OCI-LY3 (cell line): Measurements from ENCODE around the gene TOMM40L.
A peak's percentile ranks its signal among the peaks of the same experiment; 100 is the strongest.

ENCODE experiments used
- H2AFZ ChIP-seq: fragments of 200-600, 300-600 bp; shearing (Covaris generic); 2 replicates; pipeline ENCODE4 v1.6.0; 2014; ENCODE audit warnings: antibody characterized with exemption, low read depth, low read length
- H3K27ac ChIP-seq: fragments of 200-600, 300-600 bp; sonication (generic); 2 replicates; pipeline ENCODE4 v1.5.1; 2014; ENCODE audit warnings: mild to moderate bottlenecking, low read length, moderate library complexity, mixed read lengths
- H3K27me3 ChIP-seq: fragments of 200-600, 300-600 bp; sonication (generic); 2 replicates; pipeline ENCODE4 v1.6.1; 2014; ENCODE audit warnings: low read depth, low read length, mixed read lengths
- H3K36me3 ChIP-seq: fragments of 200-600, 300-600 bp; sonication (generic); replicated peaks from 2 replicates; pipeline ENCODE3; 2014; ENCODE audit warnings: low read depth, low read length, mixed read lengths
- H3K4me1 ChIP-seq: fragments of 300-600, 200-600 bp; sonication (generic); 2 replicates; pipeline ENCODE4 v1.6.1; 2014; ENCODE audit warnings: low read length, mixed read lengths
- H3K4me2 ChIP-seq: fragments of 200-600, 300-600 bp; sonication (generic); 2 replicates; pipeline ENCODE4 v1.6.1; 2014; ENCODE audit warnings: low read length, mixed read lengths
- H3K4me3 ChIP-seq: fragments of 300-600, 200-600 bp; sonication (generic); 2 replicates; pipeline ENCODE4 v1.5.1; 2014; ENCODE audit warnings: antibody characterized with exemption, mild to moderate bottlenecking, low read length, moderate library complexity
- H3K79me2 ChIP-seq: fragments of 300-600, 200-600 bp; shearing (Covaris generic); 2 replicates; pipeline ENCODE4 v1.6.1; 2014; ENCODE audit warnings: mild to moderate bottlenecking, low read length, mixed read lengths
- H3K9ac ChIP-seq: fragments of 300-600, 200-600 bp; shearing (Covaris generic); 2 replicates; pipeline ENCODE4 v1.6.0; 2014; ENCODE audit warnings: mild to moderate bottlenecking, low read length, moderate library complexity
- H3K9me3 ChIP-seq: fragments of 200-600, 300-600 bp; shearing (Covaris generic); 2 replicates; pipeline ENCODE4 v1.6.1; 2014; ENCODE audit warnings: low read length, mixed read lengths; ENCODE audit not compliant: insufficient read depth
- H4K20me1 ChIP-seq: fragments of 200-600, 300-600 bp; sonication (generic); 2 replicates; pipeline ENCODE4 v1.6.1; 2016; ENCODE audit warnings: low read length, mixed read lengths; ENCODE audit not compliant: insufficient read depth
- EZH2phosphoT487 ChIP-seq: fragments of 200-600 bp; shearing (Covaris generic); IDR thresholded peaks from 2 replicates; pipeline ENCODE4 v1.6.1; 2018; ENCODE audit warnings: antibody characterized with exemption, mixed run types, low read depth
- TF ChIP-seq, protein P1 (sequence below): fragments of 200-600, 300-600 bp; sonication (generic); IDR thresholded peaks from 2 replicates; pipeline ENCODE4 v1.5.1; 2014; ENCODE audit warnings: antibody characterized with exemption, low read length, low read depth

Gene TOMM40L

DNA sequence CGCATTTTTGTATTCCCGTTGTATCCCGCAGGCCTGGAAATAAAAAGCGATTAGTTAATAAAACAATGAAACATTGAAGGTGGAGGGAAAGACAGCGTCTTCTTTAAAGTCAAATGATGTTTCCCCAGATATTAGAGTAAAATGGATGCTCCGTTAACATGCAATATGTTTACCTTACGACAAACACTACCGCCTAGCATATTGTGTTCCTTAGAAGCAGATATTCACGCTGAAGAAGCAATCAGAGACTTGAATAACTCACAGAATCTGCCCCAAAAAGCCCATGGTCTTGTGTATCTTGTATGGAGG lies 48.0 kb upstream of the TOMM40L start:
- Histone ChIP-seq H3K4me2 (peak overlapping the region; percentile 93), H3K79me2 (peaks cover 15% of the 10 kb centered on the region), H4K20me1 (no peaks in the 10 kb centered on the region), H3K9ac (peak overlapping the region; percentile 76), H3K4me1 (peaks cover 41% of the 10 kb centered on the region), H3K36me3 (peaks cover 25% of the 10 kb centered on the region), H2AFZ (peak overlapping the region; percentile 90), H3K9me3 (no peaks in the 10 kb centered on the region), H3K27me3 (no peaks in the 10 kb centered on the region), H3K27ac (peak overlapping the region; percentile 81), H3K4me3 (peak overlapping the region; percentile 86)
- TF ChIP-seq EZH2phosphoT487: no peak
- TF ChIP-seq, protein P1, sequence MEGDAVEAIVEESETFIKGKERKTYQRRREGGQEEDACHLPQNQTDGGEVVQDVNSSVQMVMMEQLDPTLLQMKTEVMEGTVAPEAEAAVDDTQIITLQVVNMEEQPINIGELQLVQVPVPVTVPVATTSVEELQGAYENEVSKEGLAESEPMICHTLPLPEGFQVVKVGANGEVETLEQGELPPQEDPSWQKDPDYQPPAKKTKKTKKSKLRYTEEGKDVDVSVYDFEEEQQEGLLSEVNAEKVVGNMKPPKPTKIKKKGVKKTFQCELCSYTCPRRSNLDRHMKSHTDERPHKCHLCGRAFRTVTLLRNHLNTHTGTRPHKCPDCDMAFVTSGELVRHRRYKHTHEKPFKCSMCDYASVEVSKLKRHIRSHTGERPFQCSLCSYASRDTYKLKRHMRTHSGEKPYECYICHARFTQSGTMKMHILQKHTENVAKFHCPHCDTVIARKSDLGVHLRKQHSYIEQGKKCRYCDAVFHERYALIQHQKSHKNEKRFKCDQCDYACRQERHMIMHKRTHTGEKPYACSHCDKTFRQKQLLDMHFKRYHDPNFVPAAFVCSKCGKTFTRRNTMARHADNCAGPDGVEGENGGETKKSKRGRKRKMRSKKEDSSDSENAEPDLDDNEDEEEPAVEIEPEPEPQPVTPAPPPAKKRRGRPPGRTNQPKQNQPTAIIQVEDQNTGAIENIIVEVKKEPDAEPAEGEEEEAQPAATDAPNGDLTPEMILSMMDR: no peak; the same call in 1 of the 2 replicates

DNA sequence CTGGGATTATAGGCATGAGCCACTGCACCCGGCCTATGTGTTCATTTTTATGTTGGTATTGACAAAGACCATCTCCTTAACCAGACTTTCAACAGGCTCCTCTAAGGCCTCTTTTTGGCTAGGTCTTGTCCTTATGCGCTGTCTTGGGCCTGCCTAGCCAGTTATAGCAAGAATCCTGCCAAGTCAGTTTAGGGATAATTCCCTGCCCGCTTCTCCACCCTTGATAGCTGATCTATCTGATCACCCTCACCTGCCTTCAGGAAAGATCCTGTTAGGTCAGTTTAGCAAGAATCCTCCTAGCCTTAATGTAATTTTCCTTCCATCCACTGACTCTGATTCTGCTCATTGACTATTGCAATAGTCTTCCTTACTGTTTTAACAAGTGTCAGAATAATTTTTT lies 46.2 kb upstream of the TOMM40L start:
- H4K20me1 ChIP-seq: no peaks in the 10 kb centered on the region
- no peak overlapping the region for H2AFZ ChIP-seq
- TF ChIP-seq, protein P1: no peak
- H3K4me3 ChIP-seq: no peak overlapping the region
- H3K27ac ChIP-seq: no peak overlapping the region
- H3K9ac ChIP-seq: no peak overlapping the region
- peaks cover 11% of the 10 kb centered on the region for H3K36me3 ChIP-seq
- no peaks in the 10 kb centered on the region for H3K27me3 ChIP-seq
- peaks cover 15% of the 10 kb centered on the region for H3K79me2 ChIP-seq
- no peaks in the 10 kb centered on the region for H3K9me3 ChIP-seq
- no peak overlapping the region for H3K4me2 ChIP-seq
- H3K4me1 ChIP-seq: peaks cover 60% of the 10 kb centered on the region

DNA sequence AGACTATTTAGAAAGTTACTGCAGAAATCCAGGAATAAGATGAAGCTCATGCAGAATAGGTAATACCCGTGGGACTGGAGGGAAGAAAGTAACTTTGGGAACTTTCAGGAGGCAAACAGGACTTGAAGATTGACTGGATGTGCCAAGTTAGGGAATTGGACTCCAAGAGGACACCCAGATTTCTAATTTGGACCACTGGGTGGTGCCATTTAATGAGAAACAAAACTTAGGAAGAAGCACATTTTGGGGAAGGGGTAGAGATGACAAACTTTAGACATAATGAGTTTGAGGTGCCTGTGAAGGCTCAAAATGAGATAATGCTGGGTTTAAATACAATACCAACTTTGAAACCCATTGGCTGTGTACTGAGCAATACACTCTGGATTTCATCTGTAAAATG lies 45.2 kb upstream of the TOMM40L start:
- Histone ChIP-seq H3K9ac (no peak overlapping the region), H3K27me3 (no peaks in the 10 kb centered on the region), H3K36me3 (peaks cover 2% of the 10 kb centered on the region), H3K9me3 (no peaks in the 10 kb centered on the region), H2AFZ (no peak overlapping the region), H3K4me2 (no peak overlapping the region), H3K27ac (no peak overlapping the region), H3K4me1 (peaks cover 67% of the 10 kb centered on the region), H3K4me3 (no peak overlapping the region), H4K20me1 (no peaks in the 10 kb centered on the region), H3K79me2 (peaks cover 15% of the 10 kb centered on the region)
- TF ChIP-seq EZH2phosphoT487: no peak
- TF ChIP-seq, protein P1: peak; percentile 85

DNA sequence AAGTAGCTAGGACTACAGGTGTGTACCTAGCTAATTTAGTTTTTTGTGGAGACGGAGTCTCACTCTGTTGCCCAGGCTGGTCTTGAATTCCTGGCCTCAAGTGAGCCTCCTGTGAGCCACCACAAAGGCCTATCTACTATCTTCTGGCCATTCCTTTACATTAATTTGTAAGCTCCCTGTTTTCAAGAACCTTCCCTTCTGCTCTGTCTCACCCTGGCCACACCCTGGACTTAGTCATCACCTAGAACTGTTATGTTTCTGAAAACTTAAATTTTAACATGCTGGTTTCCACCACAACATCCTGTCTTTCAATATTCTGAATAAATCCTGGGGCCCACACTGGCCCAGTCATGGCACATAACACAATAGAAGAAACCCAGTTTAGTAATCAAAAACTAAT lies 43.6 kb upstream of the TOMM40L start:
- no peak for TF ChIP-seq EZH2phosphoT487
- TF ChIP-seq, protein P1: no peak
- Histone ChIP-seq H4K20me1 (no peaks in the 10 kb centered on the region), H3K79me2 (peaks cover under 1% of the 10 kb centered on the region; the same call in 1 of the 2 replicates), H3K27ac (peak overlapping the region; percentile 73), H3K36me3 (no peaks in the 10 kb centered on the region), H3K4me1 (peaks cover 71% of the 10 kb centered on the region), H2AFZ (no peak overlapping the region), H3K9ac (peak overlapping the region; percentile 55; the same call in 1 of the 2 replicates), H3K4me3 (peak overlapping the region; percentile 2; the same call in 1 of the 2 replicates), H3K4me2 (peak overlapping the region; percentile 41), H3K9me3 (no peaks in the 10 kb centered on the region), H3K27me3 (no peaks in the 10 kb centered on the region)
